Central memory CD4-positive, alpha-beta T cell (primary cell): ENCODE measurements around the gene NDE1.
"Not testable (repeated sequence)": the region's sequence is repeated elsewhere in the genome, so short reads cannot be mapped to it uniquely, and the experiment has no call there.

Experiments used
- DNase-seq: peaks from one replicate; pipeline ENCODE4 v3.0.0; 2022

Gene NDE1

GRCh38 chr16:15620611-15621195 is 29.3 kb upstream of the NDE1 start:
- no peak for DNase-seq

GRCh38 chr16:15621456-15621855 is 28.6 kb upstream of the NDE1 start:
- no peak for DNase-seq

GRCh38 chr16:15621889-15622288 is 28.2 kb upstream of the NDE1 start:
- DNase-seq: no peak

- DNase-seq: no peak
Measured at GRCh38 chr16:15631730-15632409, 18.2 kb upstream of the NDE1 start.

GRCh38 chr16:15635926-15636325 is 14.1 kb upstream of the NDE1 start:
- DNase-seq: no peak

GRCh38 chr16:15636392-15636873 is 13.6 kb upstream of the NDE1 start:
- peak; percentile 30 for DNase-seq

- DNase-seq: peak; percentile 16
Measured at GRCh38 chr16:15639061-15639568, 10.9 kb upstream of the NDE1 start.

GRCh38 chr16:15640966-15641365 is 9.1 kb upstream of the NDE1 start:
- DNase-seq: no peak

- no peak for DNase-seq
Measured at GRCh38 chr16:15641753-15642556, 8.1 kb upstream of the NDE1 start.

- peak; percentile 79 for DNase-seq
Measured at GRCh38 chr16:15642557-15643047, 7.4 kb upstream of the NDE1 start.

GRCh38 chr16:15643048-15643945 is 6.7 kb upstream of the NDE1 start, which contains the start of gene MARF1:
Gene MARF1 (minus strand): TSS chr16:15643154. CDS start chr16:15639233, 3,921 bp downstream.
- DNase-seq: peak; percentile 99

GRCh38 chr16:15643946-15644250 is 6.1 kb upstream of the NDE1 start:
- DNase-seq: no peak

- DNase-seq: no peak
Measured at GRCh38 chr16:15644267-15644961, 5.6 kb upstream of the NDE1 start.

GRCh38 chr16:15644962-15645465 is 5.0 kb upstream of the NDE1 start:
- DNase-seq: not testable (repeated sequence)

- not testable (repeated sequence) for DNase-seq
Measured at GRCh38 chr16:15646557-15647293, 3.3 kb upstream of the NDE1 start.

- no peak for DNase-seq
Measured at GRCh38 chr16:15647294-15648014, 2.6 kb upstream of the NDE1 start.

GRCh38 chr16:15648135-15648730 is 1.8 kb upstream of the NDE1 start:
- DNase-seq: no peak

GRCh38 chr16:15649311-15649710 is 734 bp upstream of the NDE1 start:
- not testable (repeated sequence) for DNase-seq

GRCh38 chr16:15649727-15650018 is 372 bp upstream of the NDE1 start:
- DNase-seq: no peak

- peak; percentile 42 for DNase-seq
Measured at GRCh38 chr16:15650698-15651171, 690 bp downstream of the NDE1 start.
